Body of pancreas (tissue), 4 donors: ENCODE data around the gene SIRPA. TPM values are rescaled to one million over a fixed set of nuclear protein-coding genes. Genes with fewer than 3 reads are reported as not detected.

Source experiments
- ATAC-seq: fragments of 150-250 bp; one replicate; pipeline ENCODE4 v1.9.1; 2016
- DNase-seq, 4 donors: peaks; one replicate each; pipeline ENCODE4 v3.0.0-alpha.2; 2019
- H3K27ac ChIP-seq, 4 donors: fragments of 200-600 bp; sonication (generic); 1 replicate in 3 of 4; 2 replicates in 1 of 4; pipeline versions ENCODE4 v1.5.1 to v1.6.1; 2016 to 2019; ENCODE audit warnings: mild to moderate bottlenecking in 1 of 4, mixed read lengths in 1 of 4, moderate library complexity in 1 of 4
- H3K27me3 ChIP-seq, 2 donors: fragments of 200-600 bp; sonication (generic); one replicate each; pipeline ENCODE4 v1.6.0; 2016; ENCODE audit warnings: mild to moderate bottlenecking in 1 of 2
- H3K36me3 ChIP-seq, 2 donors: fragments of 200-600 bp; sonication (generic); replicated peaks in 1 of 2; 2 replicates each; pipeline ENCODE4 v1.5.1; 2016; ENCODE audit warnings: low read depth in 2 of 2; ENCODE audit not compliant: insufficient read depth in 1 of 2
- H3K4me1 ChIP-seq: fragments of 200-600 bp; sonication (generic); one replicate; pipeline ENCODE4 v1.6.0; 2016
- H3K4me3 ChIP-seq, 2 donors: fragments of 200-600 bp; sonication (generic); 1 replicate in 1 of 2; 2 replicates in 1 of 2; pipeline ENCODE4 v1.5.1; 2016 to 2019
- H3K9me3 ChIP-seq, 3 donors: fragments of 200-600 bp; sonication (generic); 1 replicate in 2 of 3; 2 replicates in 1 of 3; pipeline ENCODE4 v1.5.1; 2016
- CTCF ChIP-seq, 7 experiments: fragments of 450-650 bp in 4 of 7; fragments of 200-600 bp in 3 of 7; sonication (generic) in 3 of 7; IDR thresholded peaks; one replicate each; pipeline ENCODE4 v1.5.1; 2016 to 2019; ENCODE audit warnings: antibody characterized with exemption in 7 of 7
- POLR2A ChIP-seq, 3 donors: fragments of 450-650 bp; IDR thresholded peaks; one replicate each; pipeline ENCODE4 v1.6.1; 2016; ENCODE audit warnings: antibody characterized with exemption in 3 of 3, mild to moderate bottlenecking in 2 of 3
- WGBS, 2 donors: methylation state at CpG; one replicate each; pipeline ENCODE4 v1.1.5; 2017; 5-methylcytosine and 5-hydroxymethylcytosine counted together
- intact Hi-C: fragments of 100-400 bp; cut with DNase I; formaldehyde crosslinking; loops from one replicate; pipeline ENCODE4 v1.15.1; 2023
- total RNA-seq, 2 donors: library from RNA; depleted of rRNA; stranded (reverse); fragments of >200 nt; gene quantifications; one replicate each; pipeline ENCODE4 v1.1.0, GENCODE V29; 2016

SIRPA gene
- total RNA-seq, 2 donors from 2014 or later, result 15.0 to 20.1 TPM

DNA sequence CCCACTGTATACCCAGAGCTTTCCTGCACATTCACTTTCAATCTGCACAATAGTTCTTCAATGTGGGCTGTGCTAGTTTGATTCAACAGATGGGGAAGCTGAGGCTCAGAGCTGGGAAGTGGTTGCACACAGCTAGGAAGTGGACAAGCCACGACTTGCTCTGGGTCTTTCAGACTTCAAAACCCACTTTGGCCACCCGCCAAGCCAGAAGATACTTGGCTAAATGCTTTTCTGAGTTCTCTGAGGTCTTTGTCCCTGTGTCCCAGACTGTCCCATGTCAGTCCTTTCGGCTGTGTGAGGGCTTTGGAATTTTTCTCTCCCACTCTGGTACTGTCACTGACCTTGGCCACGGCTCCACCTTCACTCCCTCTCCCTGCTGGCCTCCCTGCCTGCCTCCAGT is 88.1 kb downstream of the SIRPA start:
- no peaks in the 10 kb centered on the region for H3K27me3 ChIP-seq
- H3K36me3 ChIP-seq, result no peaks in the 10 kb centered on the region
- peak in 1 of 4 donors; percentile 10 for DNase-seq
- no peaks in the 10 kb centered on the region for H3K9me3 ChIP-seq
- no peak overlapping the region for H3K4me3 ChIP-seq
- no peak for TF ChIP-seq CTCF (IDR thresholded peaks at IDR 0.05)
- no peak for TF ChIP-seq POLR2A (IDR thresholded peaks at IDR 0.05)
- 23 to 26% methylated on average over 4 of the region's 4 CpGs for WGBS, 2 donors
- H3K4me1 ChIP-seq, result no peaks in the 10 kb centered on the region
- intact Hi-C loops, result no loop called here
- no peak overlapping the region for H3K27ac ChIP-seq
- ATAC-seq, result no peak

- Histone ChIP-seq H3K27me3 (peaks cover 0 to 6% of the 10 kb centered on the region in 2 donors), H3K4me3 (no peak overlapping the region), H3K27ac (no peak overlapping the region), H3K36me3 (no peaks in the 10 kb centered on the region), H3K4me1 (no peaks in the 10 kb centered on the region), H3K9me3 (no peaks in the 10 kb centered on the region)
- DNase-seq (no peak), ATAC-seq (no peak)
- 16 to 33% methylated on average over 3 of the region's 3 CpGs for WGBS, 2 donors
- no peak for TF ChIP-seq CTCF (IDR thresholded peaks at IDR 0.05)
- TF ChIP-seq POLR2A (IDR thresholded peaks at IDR 0.05), result no peak
- intact Hi-C loops, result no loop called here
Measured at GRCh38 chr20:1987826-1988225, 92.6 kb downstream of the SIRPA start.

Other genes with a start within 250 kb of the SIRPA start
- not detected for gene SIRPG, start 237.6 kb upstream of the SIRPA start, total RNA-seq
- not detected for gene PDYN, start 98.7 kb downstream of the SIRPA start, total RNA-seq
- gene STK35, start 206.4 kb downstream of the SIRPA start, total RNA-seq, result 10 to 100 TPM in 1 of 2 donors, 1 to 10 TPM in 1; 8.6 to 22.7 TPM